HepG2 (cell line): ENCODE results near the gene NID1. TPM values are rescaled to one million over a fixed set of nuclear protein-coding genes. Genes with fewer than 3 reads are reported as not detected.

Experiments
- ARHGAP35 ChIP-seq: sonication (generic); formaldehyde crosslinking; IDR thresholded peaks from 2 replicates; pipeline ENCODE4 v1.9.0; 2022; ENCODE audit warnings: mild to moderate bottlenecking, inconsistent platforms, moderate library complexity, missing genetic modification reagents, borderline replicate concordance
- CREB1 ChIP-seq, 2 experiments: fragments of 450-650 bp in 1 of 2; IDR thresholded peaks; 2 replicates each; pipeline ENCODE4 v1.6.1; 2016 to 2017; ENCODE audit warnings: control low read depth in 1 of 2, mild to moderate bottlenecking in 1 of 2, missing compliant biosample characterization in 1 of 2, missing genetic modification characterization in 1 of 2
- ETV5 ChIP-seq: IDR thresholded peaks from 2 replicates; pipeline ENCODE4 v1.6.1; 2018; ENCODE audit warnings: missing biosample characterization, missing genetic modification reagents, inconsistent platforms, borderline replicate concordance
- GLI4 ChIP-seq: sonication (generic); formaldehyde crosslinking; IDR thresholded peaks from 2 replicates; pipeline ENCODE4 v1.5.1; 2020; ENCODE audit warnings: missing genetic modification reagents, mild to moderate bottlenecking, moderate library complexity, borderline replicate concordance
- NFATC3 ChIP-seq: sonication (generic); formaldehyde crosslinking; IDR thresholded peaks from 2 replicates; pipeline ENCODE4 v1.5.1; 2020; ENCODE audit warnings: mild to moderate bottlenecking, missing genetic modification reagents
- PTBP1 ChIP-seq: fragments of 200-400 bp; formaldehyde crosslinking; IDR thresholded peaks from 2 replicates; pipeline ENCODE4 v1.6.1; 2018; ENCODE audit warnings: low read length, low read depth; ENCODE audit not compliant: poor library complexity, severe bottlenecking
- RFXANK ChIP-seq: IDR thresholded peaks from 2 replicates; pipeline ENCODE4 v1.6.1; 2016
- RNF2 ChIP-seq: fragments of 450-650 bp; conservative IDR thresholded peaks from 2 replicates; pipeline ENCODE4 v1.6.1; 2016; ENCODE audit warnings: low read depth
- SALL2 ChIP-seq: sonication (generic); formaldehyde crosslinking; IDR thresholded peaks from 2 replicates; pipeline ENCODE4 v1.8.1; 2023; ENCODE audit warnings: mild to moderate bottlenecking, missing genetic modification reagents, inconsistent platforms
- SNAPC5 ChIP-seq: sonication (generic); formaldehyde crosslinking; IDR thresholded peaks from 2 replicates; pipeline ENCODE4 v1.8.1; 2023; ENCODE audit warnings: mild to moderate bottlenecking, missing genetic modification reagents, borderline replicate concordance
- ZBTB21 ChIP-seq: sonication (generic); formaldehyde crosslinking; IDR thresholded peaks from 2 replicates; pipeline ENCODE4 v1.4.0; 2020; ENCODE audit warnings: missing genetic modification reagents
- ZBTB3 ChIP-seq: sonication (generic); formaldehyde crosslinking; IDR thresholded peaks from 2 replicates; pipeline ENCODE4 v1.4.0; 2020; ENCODE audit warnings: low read depth, mild to moderate bottlenecking, moderate library complexity, missing genetic modification reagents, borderline replicate concordance
- ZBTB39 ChIP-seq: sonication (generic); formaldehyde crosslinking; IDR thresholded peaks from 2 replicates; pipeline ENCODE4 v1.5.0; 2020; ENCODE audit warnings: missing genetic modification reagents
- ZBTB7A ChIP-seq: sonication (generic); formaldehyde crosslinking; IDR thresholded peaks from 2 replicates; pipeline ENCODE4 v1.8.0; 2022; ENCODE audit warnings: mild to moderate bottlenecking, missing genetic modification reagents
- ZNF180 ChIP-seq: sonication (generic); formaldehyde crosslinking; IDR thresholded peaks from 2 replicates; pipeline ENCODE4 v1.4.0; 2020; ENCODE audit warnings: low read depth, missing genetic modification reagents, borderline replicate concordance
- ZNF468 ChIP-seq: sonication (generic); formaldehyde crosslinking; IDR thresholded peaks from 2 replicates; pipeline ENCODE4 v1.8.0; 2022; ENCODE audit warnings: mild to moderate bottlenecking, moderate library complexity, missing genetic modification reagents
- ZNF572 ChIP-seq: sonication (generic); formaldehyde crosslinking; IDR thresholded peaks from 2 replicates; pipeline ENCODE4 v1.5.1; 2020; ENCODE audit warnings: mild to moderate bottlenecking, missing genetic modification reagents
- ZNF703 ChIP-seq: sonication (generic); formaldehyde crosslinking; IDR thresholded peaks from 2 replicates; pipeline ENCODE4 v1.5.1; 2020; ENCODE audit warnings: missing genetic modification reagents, mild to moderate bottlenecking, moderate library complexity, borderline replicate concordance
- ZNF776 ChIP-seq: sonication (generic); formaldehyde crosslinking; IDR thresholded peaks from 2 replicates; pipeline ENCODE4 v1.4.0; 2020; ENCODE audit warnings: mild to moderate bottlenecking, missing genetic modification reagents
- ZNF850 ChIP-seq: sonication (generic); formaldehyde crosslinking; conservative IDR thresholded peaks from 2 replicates; pipeline ENCODE4 v1.9.0; 2021; ENCODE audit warnings: mild to moderate bottlenecking, missing genetic modification reagents
- polyA plus RNA-seq, 8 experiments: library from polyadenylated mRNA; depleted of rRNA in 3 of 8; stranded (reverse) in 7 of 8; unstranded in 1 of 8; fragments of >200 nt; fragmentation: Illumina TruSeq in 4 of 8; extraction: Trizol in 4 of 8; gene quantifications; 2 replicates each; pipeline versions ENCODE4 v1.2.1 to v1.2.3, GENCODE V29; 2011 to 2016; ENCODE audit warnings: low read depth in 4 of 8, missing spikeins in 1 of 8, mixed read lengths in 1 of 8; ENCODE audit not compliant: insufficient read depth in 1 of 8
- total RNA-seq, 5 experiments: library from RNA; depleted of rRNA; stranded (reverse); fragments of >200 nt; fragmentation: Illumina TruSeq; extraction: Trizol; gene quantifications; 2 replicates each; pipeline ENCODE4 v1.2.3, GENCODE V29; 2016; ENCODE audit warnings: low read depth in 1 of 5
- TF ChIP-seq, protein P1 (sequence below): sonication (generic); formaldehyde crosslinking; IDR thresholded peaks from 2 replicates; pipeline ENCODE4 v1.4.0; 2020; ENCODE audit warnings: missing genetic modification reagents
- TF ChIP-seq, protein P2 (sequence below): IDR thresholded peaks from 2 replicates; pipeline ENCODE4 v1.6.1; 2018; ENCODE audit warnings: missing genetic modification reagents
- TF ChIP-seq, protein P3 (sequence below): IDR thresholded peaks from 2 replicates; pipeline ENCODE4 v1.6.1; 2012; ENCODE audit warnings: low read depth, low read length, improper control_type of control experiment

The NID1 gene
- total and polyA plus RNA-seq, 2 of the 13 experiments (the other 11 are each of a cell fraction or from before 2014, with no cell fraction given): 50.2 to 56.1 TPM

DNA sequence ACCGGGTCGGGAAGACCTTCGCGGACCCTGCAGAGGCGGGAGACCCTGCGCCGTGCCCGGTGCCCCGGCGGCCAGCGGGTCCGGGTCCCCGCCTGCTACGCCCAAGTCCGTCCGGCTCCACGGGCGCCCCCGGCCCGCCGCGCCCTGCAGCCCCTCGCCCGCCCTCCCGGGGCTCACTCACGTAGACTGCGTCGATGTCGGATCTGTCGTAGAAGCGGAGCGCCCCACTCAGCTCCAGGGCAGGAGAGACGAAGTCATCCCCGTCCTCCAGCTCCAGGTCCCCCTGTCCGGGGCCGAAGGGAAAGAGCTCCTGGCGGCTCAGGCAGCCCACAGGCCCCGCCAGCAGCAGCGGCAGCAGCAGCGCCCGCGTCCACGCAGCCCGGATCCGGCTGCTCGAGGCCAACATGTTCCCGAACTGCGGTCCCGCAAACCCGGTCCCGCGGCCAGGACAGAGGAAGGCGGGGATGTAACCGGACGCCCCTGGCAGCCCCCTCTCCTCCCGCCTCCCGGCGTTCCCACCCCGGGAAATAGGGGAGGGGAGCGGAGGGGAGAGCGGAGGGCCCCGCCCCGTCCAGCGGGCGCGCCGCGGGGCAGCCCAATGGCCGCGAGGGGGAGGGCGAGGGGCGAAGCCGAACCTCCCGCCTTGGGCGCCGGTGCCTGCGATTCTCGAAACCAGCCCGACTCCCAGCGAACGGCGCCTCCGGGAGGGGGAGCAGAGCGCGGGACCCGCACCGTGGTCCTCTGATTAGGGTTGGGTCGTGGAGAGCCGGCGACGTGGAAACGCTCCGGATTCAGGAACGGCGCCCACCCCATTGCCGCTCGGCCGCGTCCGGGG lies at the start of gene NID1 (continued):
- TF ChIP-seq ZNF468 (CRISPR knock-in tag) (no peak), ZBTB7A (CRISPR knock-in tag) (0 out of 2 replicates have a peak, but pooled peaks have one; percentile 19), ZBTB39 (CRISPR knock-in tag) (no peak), ETV5 (CRISPR knock-in tag) (peak; percentile 74; the same call in 1 of the 2 replicates), PTBP1 (no peak), NFATC3 (0 out of 2 replicates have a peak, but pooled peaks have one; percentile 47), ARHGAP35 (CRISPR knock-in tag) (no peak; the same call in 1 of the 2 replicates), ZNF572 (peak; percentile 41; the same call in 1 of the 2 replicates), ZBTB21 (CRISPR knock-in tag) (no peak), SNAPC5 (CRISPR knock-in tag) (no peak), CREB1 (IDR thresholded peaks at IDR 0.05) (no peak), CREB1 (CRISPR knock-in tag; IDR thresholded peaks at IDR 0.05) (no peak), RFXANK (no peak), SALL2 (CRISPR knock-in tag) (peak; percentile 36; the same call in 1 of the 2 replicates), ZNF776 (CRISPR knock-in tag) (no peak), ZNF703 (CRISPR knock-in tag) (no peak), GLI4 (CRISPR knock-in tag) (no peak), ZNF850 (peak; percentile 83; the same call in 1 of the 2 replicates), RNF2 (no peak; the same call in 1 of the 2 replicates), ZBTB3 (CRISPR knock-in tag) (no peak), ZNF180 (no peak; the same call in 1 of the 2 replicates)
- TF ChIP-seq, protein P1, sequence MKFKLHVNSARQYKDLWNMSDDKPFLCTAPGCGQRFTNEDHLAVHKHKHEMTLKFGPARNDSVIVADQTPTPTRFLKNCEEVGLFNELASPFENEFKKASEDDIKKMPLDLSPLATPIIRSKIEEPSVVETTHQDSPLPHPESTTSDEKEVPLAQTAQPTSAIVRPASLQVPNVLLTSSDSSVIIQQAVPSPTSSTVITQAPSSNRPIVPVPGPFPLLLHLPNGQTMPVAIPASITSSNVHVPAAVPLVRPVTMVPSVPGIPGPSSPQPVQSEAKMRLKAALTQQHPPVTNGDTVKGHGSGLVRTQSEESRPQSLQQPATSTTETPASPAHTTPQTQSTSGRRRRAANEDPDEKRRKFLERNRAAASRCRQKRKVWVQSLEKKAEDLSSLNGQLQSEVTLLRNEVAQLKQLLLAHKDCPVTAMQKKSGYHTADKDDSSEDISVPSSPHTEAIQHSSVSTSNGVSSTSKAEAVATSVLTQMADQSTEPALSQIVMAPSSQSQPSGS (CRISPR knock-in tag): no peak
- TF ChIP-seq, protein P2, sequence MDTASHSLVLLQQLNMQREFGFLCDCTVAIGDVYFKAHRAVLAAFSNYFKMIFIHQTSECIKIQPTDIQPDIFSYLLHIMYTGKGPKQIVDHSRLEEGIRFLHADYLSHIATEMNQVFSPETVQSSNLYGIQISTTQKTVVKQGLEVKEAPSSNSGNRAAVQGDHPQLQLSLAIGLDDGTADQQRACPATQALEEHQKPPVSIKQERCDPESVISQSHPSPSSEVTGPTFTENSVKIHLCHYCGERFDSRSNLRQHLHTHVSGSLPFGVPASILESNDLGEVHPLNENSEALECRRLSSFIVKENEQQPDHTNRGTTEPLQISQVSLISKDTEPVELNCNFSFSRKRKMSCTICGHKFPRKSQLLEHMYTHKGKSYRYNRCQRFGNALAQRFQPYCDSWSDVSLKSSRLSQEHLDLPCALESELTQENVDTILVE: peak; percentile 83; the same call in 1 of the 2 replicates
- TF ChIP-seq, protein P3, sequence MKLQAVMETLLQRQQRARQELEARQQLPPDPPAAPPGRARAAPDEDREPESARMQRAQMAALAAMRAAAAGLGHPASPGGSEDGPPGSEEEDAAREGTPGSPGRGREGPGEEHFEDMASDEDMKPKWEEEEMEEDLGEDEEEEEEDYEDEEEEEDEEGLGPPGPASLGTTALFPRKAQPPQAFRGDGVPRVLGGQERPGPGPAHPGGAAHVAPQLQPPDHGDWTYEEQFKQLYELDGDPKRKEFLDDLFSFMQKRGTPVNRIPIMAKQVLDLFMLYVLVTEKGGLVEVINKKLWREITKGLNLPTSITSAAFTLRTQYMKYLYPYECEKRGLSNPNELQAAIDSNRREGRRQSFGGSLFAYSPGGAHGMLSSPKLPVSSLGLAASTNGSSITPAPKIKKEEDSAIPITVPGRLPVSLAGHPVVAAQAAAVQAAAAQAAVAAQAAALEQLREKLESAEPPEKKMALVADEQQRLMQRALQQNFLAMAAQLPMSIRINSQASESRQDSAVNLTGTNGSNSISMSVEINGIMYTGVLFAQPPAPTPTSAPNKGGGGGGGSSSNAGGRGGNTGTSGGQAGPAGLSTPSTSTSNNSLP: no peak
